MM.1S (cell line): ENCODE measurements around the gene TSSK3.

ENCODE experiments used
- DNase-seq: peaks from one replicate; pipeline ENCODE4 v3.0.0-alpha.2; 2015
- H2AFZ ChIP-seq: fragments of 300-600 bp; sonication (generic); 2 replicates; pipeline ENCODE4 v1.6.0; 2016; ENCODE audit warnings: antibody characterized with exemption, low read length
- H3F3A ChIP-seq: fragments of 300-600 bp; sonication (generic); 2 replicates; pipeline ENCODE4 v1.6.1; 2016; ENCODE audit warnings: mild to moderate bottlenecking, antibody characterized with exemption, low read length, moderate library complexity, mixed read lengths; ENCODE audit not compliant: insufficient read depth
- H3K27ac ChIP-seq: fragments of 300-600 bp; sonication (generic); 2 replicates; pipeline ENCODE4 v1.5.1; 2016; ENCODE audit warnings: mild to moderate bottlenecking, low read length
- H3K27me3 ChIP-seq: fragments of 300-600 bp; sonication (generic); replicated peaks from 2 replicates; pipeline ENCODE4 v1.6.0; 2016; ENCODE audit warnings: low read length; ENCODE audit not compliant: insufficient read depth
- H3K36me3 ChIP-seq: fragments of 300-600 bp; sonication (generic); replicated peaks from 2 replicates; pipeline ENCODE4 v1.6.1; 2016; ENCODE audit warnings: mild to moderate bottlenecking, low read length, mixed read lengths; ENCODE audit not compliant: insufficient read depth
- H3K4me1 ChIP-seq: fragments of 300-600 bp; sonication (generic); 2 replicates; pipeline ENCODE4 v1.6.1; 2016; ENCODE audit warnings: low read length, mixed read lengths
- H3K4me2 ChIP-seq: fragments of 300-600 bp; sonication (generic); 2 replicates; pipeline ENCODE4 v1.6.0; 2016; ENCODE audit warnings: low read depth, low read length
- H3K4me3 ChIP-seq: fragments of 300-600 bp; sonication (generic); 2 replicates; pipeline ENCODE4 v1.5.1; 2016; ENCODE audit warnings: low read length, mixed read lengths
- H3K79me2 ChIP-seq: fragments of 300-600 bp; sonication (generic); 2 replicates; pipeline ENCODE4 v1.6.1; 2016; ENCODE audit warnings: mixed run types, low read length, mixed read lengths
- H3K9ac ChIP-seq: fragments of 300-600 bp; sonication (generic); 2 replicates; pipeline ENCODE4 v1.6.1; 2016; ENCODE audit warnings: low read length, mixed read lengths
- H3K9me2 ChIP-seq: fragments of 300-600 bp; sonication (generic); replicated peaks from 2 replicates; pipeline ENCODE4 v1.6.1; 2016; ENCODE audit warnings: mild to moderate bottlenecking, low read length, mixed read lengths; ENCODE audit not compliant: insufficient read depth
- H3K9me3 ChIP-seq: fragments of 300-600 bp; sonication (generic); replicated peaks from 2 replicates; pipeline ENCODE4 v1.6.1; 2016; ENCODE audit warnings: mild to moderate bottlenecking, low read length, mixed read lengths; ENCODE audit not compliant: insufficient read depth
- H4K20me1 ChIP-seq: fragments of 300-600 bp; sonication (generic); 2 replicates; pipeline ENCODE4 v1.6.1; 2016; ENCODE audit warnings: mild to moderate bottlenecking, low read length, moderate library complexity, mixed read lengths; ENCODE audit not compliant: insufficient read depth
- EZH2 ChIP-seq: fragments of 300-600 bp; sonication (generic); optimal IDR thresholded peaks from 2 replicates; pipeline ENCODE3; 2017; ENCODE audit warnings: low read depth, mild to moderate bottlenecking, antibody characterized with exemption, low read length, mixed read lengths
- EZH2phosphoT487 ChIP-seq: fragments of 300-600 bp; sonication (generic); IDR thresholded peaks from 2 replicates; pipeline ENCODE4 v1.6.1; 2018; ENCODE audit warnings: antibody characterized with exemption, low read length
- TF ChIP-seq, protein P1 (sequence below): fragments of 300-600 bp; sonication (generic); IDR thresholded peaks from 2 replicates; pipeline ENCODE4 v1.5.1; 2016; ENCODE audit warnings: antibody characterized with exemption, low read length, mixed read lengths

Gene TSSK3

DNA sequence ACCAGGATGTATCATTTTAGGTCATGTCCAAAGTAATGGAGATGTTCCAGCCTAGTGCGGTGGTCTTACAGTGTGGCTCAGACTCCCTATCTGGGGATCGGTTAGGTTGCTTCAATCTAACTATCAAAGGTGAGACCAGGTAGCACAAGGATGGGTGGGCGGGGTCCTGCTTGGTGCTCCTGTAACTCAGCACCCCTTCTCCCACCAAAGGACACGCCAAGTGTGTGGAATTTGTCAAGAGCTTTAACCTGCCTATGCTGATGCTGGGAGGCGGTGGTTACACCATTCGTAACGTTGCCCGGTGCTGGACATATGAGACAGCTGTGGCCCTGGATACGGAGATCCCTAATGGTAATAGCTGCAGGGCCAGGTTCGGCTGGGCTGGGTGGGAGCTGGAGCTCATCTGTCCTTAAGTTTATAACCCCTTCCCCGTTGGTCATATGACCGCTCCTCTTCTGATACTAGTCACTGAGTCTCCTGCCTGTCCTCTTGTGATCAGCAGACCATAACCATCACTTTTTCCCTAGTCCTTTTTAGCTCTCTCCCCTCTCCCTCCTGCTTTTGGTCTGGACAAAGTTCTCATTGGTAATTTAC, 31.7 kb upstream of the TSSK3 start:
- Histone ChIP-seq H3K4me2 (no peak overlapping the region), H2AFZ (no peak overlapping the region), H3K9me2 (no peaks in the 10 kb centered on the region), H3K27me3 (no peaks in the 10 kb centered on the region), H3K36me3 (no peaks in the 10 kb centered on the region), H3K27ac (no peak overlapping the region), H3K9me3 (no peaks in the 10 kb centered on the region), H3F3A (peaks cover 30% of the 10 kb centered on the region), H3K9ac (no peak overlapping the region), H3K79me2 (peaks cover 9% of the 10 kb centered on the region), H4K20me1 (no peaks in the 10 kb centered on the region), H3K4me1 (peaks cover 37% of the 10 kb centered on the region), H3K4me3 (no peak overlapping the region)
- DNase-seq = no peak
- TF ChIP-seq, protein P1, sequence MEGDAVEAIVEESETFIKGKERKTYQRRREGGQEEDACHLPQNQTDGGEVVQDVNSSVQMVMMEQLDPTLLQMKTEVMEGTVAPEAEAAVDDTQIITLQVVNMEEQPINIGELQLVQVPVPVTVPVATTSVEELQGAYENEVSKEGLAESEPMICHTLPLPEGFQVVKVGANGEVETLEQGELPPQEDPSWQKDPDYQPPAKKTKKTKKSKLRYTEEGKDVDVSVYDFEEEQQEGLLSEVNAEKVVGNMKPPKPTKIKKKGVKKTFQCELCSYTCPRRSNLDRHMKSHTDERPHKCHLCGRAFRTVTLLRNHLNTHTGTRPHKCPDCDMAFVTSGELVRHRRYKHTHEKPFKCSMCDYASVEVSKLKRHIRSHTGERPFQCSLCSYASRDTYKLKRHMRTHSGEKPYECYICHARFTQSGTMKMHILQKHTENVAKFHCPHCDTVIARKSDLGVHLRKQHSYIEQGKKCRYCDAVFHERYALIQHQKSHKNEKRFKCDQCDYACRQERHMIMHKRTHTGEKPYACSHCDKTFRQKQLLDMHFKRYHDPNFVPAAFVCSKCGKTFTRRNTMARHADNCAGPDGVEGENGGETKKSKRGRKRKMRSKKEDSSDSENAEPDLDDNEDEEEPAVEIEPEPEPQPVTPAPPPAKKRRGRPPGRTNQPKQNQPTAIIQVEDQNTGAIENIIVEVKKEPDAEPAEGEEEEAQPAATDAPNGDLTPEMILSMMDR = no peak
- TF ChIP-seq EZH2phosphoT487 = no peak
- TF ChIP-seq EZH2 = no peak

DNA sequence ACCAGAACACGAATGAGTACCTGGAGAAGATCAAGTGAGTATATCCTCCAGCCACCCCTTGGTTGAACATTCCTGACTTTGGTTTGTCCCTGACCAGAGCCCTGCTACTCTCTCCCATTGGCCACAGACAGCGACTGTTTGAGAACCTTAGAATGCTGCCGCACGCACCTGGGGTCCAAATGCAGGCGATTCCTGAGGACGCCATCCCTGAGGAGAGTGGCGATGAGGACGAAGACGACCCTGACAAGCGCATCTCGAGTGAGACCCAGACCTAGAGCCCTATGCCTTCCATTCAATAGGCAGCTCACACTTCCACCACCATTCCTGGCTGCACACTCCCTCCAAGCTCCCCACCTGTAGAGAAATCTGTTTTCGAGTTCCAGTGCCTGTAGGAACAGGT, 30.8 kb upstream of the TSSK3 start:
- no peak overlapping the region for H3K27ac ChIP-seq
- TF ChIP-seq EZH2 (no peak), EZH2phosphoT487 (no peak)
- TF ChIP-seq, protein P1 = no peak
- no peaks in the 10 kb centered on the region for H3K9me2 ChIP-seq
- H3K4me1 ChIP-seq = peaks cover 40% of the 10 kb centered on the region
- H3K79me2 ChIP-seq = peaks cover 9% of the 10 kb centered on the region
- no peaks in the 10 kb centered on the region for H3K27me3 ChIP-seq
- H3F3A ChIP-seq = peaks cover 32% of the 10 kb centered on the region
- no peak overlapping the region for H3K4me3 ChIP-seq
- H3K9me3 ChIP-seq = no peaks in the 10 kb centered on the region
- H3K4me2 ChIP-seq = no peak overlapping the region
- H3K36me3 ChIP-seq = no peaks in the 10 kb centered on the region
- H2AFZ ChIP-seq = no peak overlapping the region
- no peak overlapping the region for H3K9ac ChIP-seq
- H4K20me1 ChIP-seq = no peaks in the 10 kb centered on the region
- DNase-seq = no peak

DNA sequence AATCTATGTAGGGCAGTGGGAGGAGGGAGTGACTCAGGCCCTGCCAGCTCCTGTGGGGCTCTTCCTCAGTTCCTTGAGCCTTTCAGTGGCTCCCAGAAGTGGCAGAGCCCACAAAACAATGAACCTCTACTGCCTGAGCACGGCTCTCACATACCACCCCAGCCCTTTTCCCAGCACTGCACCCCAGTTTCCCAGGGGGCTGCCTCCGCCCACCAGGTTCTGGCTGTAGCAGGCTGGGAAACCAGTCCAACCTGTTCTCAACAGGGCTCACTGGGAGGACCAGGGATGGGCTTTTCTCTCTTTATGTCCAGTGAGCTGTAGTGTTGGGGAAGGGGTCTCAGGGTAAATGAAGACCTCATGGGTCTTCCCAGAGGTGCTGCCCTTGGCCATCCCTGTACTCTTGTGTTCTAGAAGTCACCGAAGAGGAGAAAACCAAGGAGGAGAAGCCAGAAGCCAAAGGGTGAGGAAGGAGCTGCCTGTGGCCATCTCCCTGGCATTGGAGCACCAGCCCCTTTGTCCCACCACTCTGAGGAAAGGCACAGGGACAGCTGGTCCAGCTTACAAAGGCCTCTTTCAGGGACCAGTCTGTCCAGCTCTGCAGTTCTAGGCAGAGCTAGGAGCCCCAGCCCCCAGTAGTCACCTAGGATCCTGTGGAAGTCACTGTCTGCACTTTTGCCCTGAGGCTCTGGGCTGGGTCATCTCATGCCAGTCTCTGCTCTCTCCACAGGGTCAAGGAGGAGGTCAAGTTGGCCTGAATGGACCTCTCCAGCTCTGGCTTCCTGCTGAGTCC, 29.9 kb upstream of the TSSK3 start:
- Histone ChIP-seq H3K9me3 (no peaks in the 10 kb centered on the region), H3K79me2 (peaks cover 9% of the 10 kb centered on the region), H3K4me3 (no peak overlapping the region), H3K27ac (peak overlapping the region; percentile 60; the same call in 1 of the 2 replicates), H3K9me2 (no peaks in the 10 kb centered on the region), H3K4me2 (peak overlapping the region; percentile 39; the same call in 1 of the 2 replicates), H4K20me1 (no peaks in the 10 kb centered on the region), H3K36me3 (no peaks in the 10 kb centered on the region), H3F3A (peaks cover 39% of the 10 kb centered on the region), H3K27me3 (no peaks in the 10 kb centered on the region), H2AFZ (no peak overlapping the region), H3K4me1 (peaks cover 49% of the 10 kb centered on the region), H3K9ac (no peak overlapping the region)
- TF ChIP-seq EZH2phosphoT487 (no peak), EZH2 (no peak)
- TF ChIP-seq, protein P1 = no peak
- no peak for DNase-seq
